DOHH2 (cell line): ENCODE results near the gene BPIFA1.

Experiments used
- EZH2phosphoT487 ChIP-seq: fragments of 200-600 bp; sonication (generic); IDR thresholded peaks from 2 replicates; pipeline ENCODE4 v1.6.1; 2017; ENCODE audit warnings: borderline replicate concordance, mild to moderate bottlenecking, antibody characterized with exemption, low read length, moderate library complexity, mixed read lengths
- TF ChIP-seq, protein P1 (sequence below): fragments of 200-600 bp; sonication (generic); IDR thresholded peaks from one replicate; pipeline ENCODE4 v1.5.1; 2014; ENCODE audit warnings: antibody characterized with exemption, mild to moderate bottlenecking, low read depth, low read length; ENCODE audit not compliant: poor library complexity, severe bottlenecking

DNA sequence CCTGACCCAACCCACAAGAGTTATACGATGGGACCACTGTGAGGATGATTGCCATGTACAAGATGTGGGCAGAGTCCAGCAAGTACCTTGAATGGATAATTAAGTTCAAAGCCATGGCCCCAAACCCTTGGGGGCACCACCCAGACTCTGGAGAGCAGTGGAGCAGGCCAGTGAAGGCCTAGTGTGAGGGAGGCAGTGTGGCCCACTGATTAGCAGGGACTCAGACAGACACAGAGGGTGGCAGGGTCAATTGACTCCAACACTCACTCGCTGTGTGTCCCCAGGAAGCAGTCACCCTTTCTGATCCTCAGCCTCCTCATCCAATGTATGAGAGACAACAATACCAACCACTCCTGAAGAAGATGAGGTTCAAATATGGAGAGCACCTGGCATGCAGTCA lies 1.7 kb upstream of the BPIFA1 start:
- no peak for TF ChIP-seq EZH2phosphoT487
- TF ChIP-seq, protein P1, sequence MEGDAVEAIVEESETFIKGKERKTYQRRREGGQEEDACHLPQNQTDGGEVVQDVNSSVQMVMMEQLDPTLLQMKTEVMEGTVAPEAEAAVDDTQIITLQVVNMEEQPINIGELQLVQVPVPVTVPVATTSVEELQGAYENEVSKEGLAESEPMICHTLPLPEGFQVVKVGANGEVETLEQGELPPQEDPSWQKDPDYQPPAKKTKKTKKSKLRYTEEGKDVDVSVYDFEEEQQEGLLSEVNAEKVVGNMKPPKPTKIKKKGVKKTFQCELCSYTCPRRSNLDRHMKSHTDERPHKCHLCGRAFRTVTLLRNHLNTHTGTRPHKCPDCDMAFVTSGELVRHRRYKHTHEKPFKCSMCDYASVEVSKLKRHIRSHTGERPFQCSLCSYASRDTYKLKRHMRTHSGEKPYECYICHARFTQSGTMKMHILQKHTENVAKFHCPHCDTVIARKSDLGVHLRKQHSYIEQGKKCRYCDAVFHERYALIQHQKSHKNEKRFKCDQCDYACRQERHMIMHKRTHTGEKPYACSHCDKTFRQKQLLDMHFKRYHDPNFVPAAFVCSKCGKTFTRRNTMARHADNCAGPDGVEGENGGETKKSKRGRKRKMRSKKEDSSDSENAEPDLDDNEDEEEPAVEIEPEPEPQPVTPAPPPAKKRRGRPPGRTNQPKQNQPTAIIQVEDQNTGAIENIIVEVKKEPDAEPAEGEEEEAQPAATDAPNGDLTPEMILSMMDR, result no peak
